Neuronal stem cell (in vitro differentiated cells): ENCODE data around the gene IGSF11.

Experiments used
- DNase-seq: peaks from one replicate; pipeline ENCODE4 v3.0.0-alpha.2; 2013; ENCODE audit warnings: low spot score
- H2AFZ ChIP-seq: one replicate; pipeline ENCODE4 v1.6.1; 2013; ENCODE audit warnings: mild to moderate bottlenecking, low read length, inconsistent platforms
- H2AK5ac ChIP-seq: 2 replicates; pipeline ENCODE4 v1.6.1; 2013; ENCODE audit warnings: low read depth, mild to moderate bottlenecking, inconsistent platforms, low read length, moderate library complexity, mixed read lengths
- H2BK120ac ChIP-seq: 2 replicates; pipeline ENCODE4 v1.6.1; 2013; ENCODE audit warnings: low read depth, mild to moderate bottlenecking, inconsistent platforms, low read length, moderate library complexity, mixed read lengths
- H2BK12ac ChIP-seq: one replicate; pipeline ENCODE4 v1.6.1; 2013; ENCODE audit warnings: low read length, inconsistent platforms
- H2BK15ac ChIP-seq: 2 replicates; pipeline ENCODE4 v1.6.1; 2013; ENCODE audit warnings: mild to moderate bottlenecking, low read length, inconsistent platforms, mixed read lengths
- H2BK5ac ChIP-seq: one replicate; pipeline ENCODE4 v1.6.1; 2013; ENCODE audit warnings: inconsistent platforms, mild to moderate bottlenecking, low read length, moderate library complexity
- H3K14ac ChIP-seq: one replicate; pipeline ENCODE4 v1.6.1; 2013; ENCODE audit warnings: low read length, inconsistent platforms
- H3K18ac ChIP-seq: 2 replicates; pipeline ENCODE4 v1.6.1; 2013; ENCODE audit warnings: low read length, inconsistent platforms
- H3K23ac ChIP-seq: 2 replicates; pipeline ENCODE4 v1.6.1; 2013; ENCODE audit warnings: low read depth, mild to moderate bottlenecking, mixed read lengths, low read length, inconsistent platforms; ENCODE audit not compliant: poor library complexity
- H3K27ac ChIP-seq: replicated peaks from 3 replicates; pipeline ENCODE4 v1.5.1; 2013; ENCODE audit warnings: low read length, inconsistent platforms
- H3K27me3 ChIP-seq, 3 experiments: 2 replicates each; pipeline ENCODE4 v1.6.1; 2013; ENCODE audit warnings: low read length in 3 of 3, mild to moderate bottlenecking in 2 of 3, inconsistent platforms in 1 of 3, low read depth in 1 of 3, mixed read lengths in 1 of 3, moderate library complexity in 1 of 3; ENCODE audit not compliant: control insufficient read depth in 3 of 3, insufficient read depth in 3 of 3
- H3K36me3 ChIP-seq, 2 donors: replicated peaks in 1 of 2; 2 replicates each; pipeline ENCODE4 v1.6.1; 2013; ENCODE audit warnings: low read length in 2 of 2; ENCODE audit not compliant: control insufficient read depth in 2 of 2, insufficient read depth in 2 of 2
- H3K4ac ChIP-seq: 2 replicates; pipeline ENCODE4 v1.6.1; 2013; ENCODE audit warnings: inconsistent platforms, mild to moderate bottlenecking, low read length, moderate library complexity
- H3K4me1 ChIP-seq, 2 donors: 1 replicate in 1 of 2; 2 replicates in 1 of 2; pipeline ENCODE4 v1.6.1; 2013; ENCODE audit warnings: low read length in 2 of 2, low read depth in 1 of 2; ENCODE audit not compliant: control insufficient read depth in 2 of 2, insufficient read depth in 1 of 2
- H3K4me2 ChIP-seq: one replicate; pipeline ENCODE4 v1.6.1; 2013; ENCODE audit warnings: mild to moderate bottlenecking, low read length, inconsistent platforms; ENCODE audit not compliant: insufficient read depth, poor library complexity, severe bottlenecking
- H3K4me3 ChIP-seq, 2 donors: 2 replicates each; pipeline ENCODE4 v1.5.1; 2013; ENCODE audit warnings: low read length in 2 of 2, mild to moderate bottlenecking in 2 of 2, inconsistent platforms in 1 of 2, moderate library complexity in 1 of 2
- H3K79me1 ChIP-seq: one replicate; pipeline ENCODE4 v1.6.1; 2013; ENCODE audit warnings: low read depth, mild to moderate bottlenecking, inconsistent platforms, low read length, moderate library complexity
- H3K9ac ChIP-seq: one replicate; pipeline ENCODE4 v1.6.1; 2013; ENCODE audit warnings: mild to moderate bottlenecking, low read depth, low read length, inconsistent platforms; ENCODE audit not compliant: poor library complexity
- H3K9me3 ChIP-seq, 2 donors: replicated peaks in 1 of 2; 2 replicates each; pipeline versions ENCODE3 to v1.6.1; 2013; ENCODE audit warnings: low read length in 2 of 2, mild to moderate bottlenecking in 2 of 2, inconsistent platforms in 1 of 2, low read depth in 1 of 2, mixed read lengths in 1 of 2, moderate library complexity in 1 of 2; ENCODE audit not compliant: control insufficient read depth in 2 of 2, insufficient read depth in 1 of 2
- H4K8ac ChIP-seq: one replicate; pipeline ENCODE4 v1.6.1; 2013; ENCODE audit warnings: low read depth, mild to moderate bottlenecking, inconsistent platforms, low read length, moderate library complexity
- H4K91ac ChIP-seq: one replicate; pipeline ENCODE4 v1.6.1; 2013; ENCODE audit warnings: low read length, low read depth, mild to moderate bottlenecking, inconsistent platforms; ENCODE audit not compliant: poor library complexity
- WGBS, 2 donors: extraction: QIAGEN DNeasy Blood & Tissue Kit; methylation state at CpG; one replicate each; pipeline ENCODE4 v1.1.7; 2013; ENCODE audit warnings: missing lambda C conversion rate in 2 of 2, mixed read lengths in 1 of 2; ENCODE audit not compliant: insufficient read length in 2 of 2, insufficient replicate concordance in 1 of 2; ENCODE audit errors: extremely low coverage in 2 of 2; 5-methylcytosine and 5-hydroxymethylcytosine counted together

Gene IGSF11

GRCh38 chr3:118927449-118927848 lies 107.2 kb downstream of the IGSF11 start:
- no peaks in the 10 kb centered on the region for H3K79me1 ChIP-seq
- no CpG with 5 or more reads among the region's 6 CpGs for WGBS, 2 donors
- H2BK5ac ChIP-seq, result no peak overlapping the region
- H3K23ac ChIP-seq, result no peak overlapping the region
- H3K4me1 ChIP-seq, result peaks cover 0 to 2% of the 10 kb centered on the region in 2 donors
- H3K18ac ChIP-seq, result no peak overlapping the region
- H3K27me3 ChIP-seq, result no peaks in the 10 kb centered on the region
- no peak overlapping the region for H4K91ac ChIP-seq
- no peak overlapping the region for H3K4me3 ChIP-seq
- H3K9me3 ChIP-seq, result no peaks in the 10 kb centered on the region
- H3K27ac ChIP-seq, result no peak overlapping the region
- H2BK12ac ChIP-seq, result no peak overlapping the region
- H3K9ac ChIP-seq, result no peak overlapping the region
- H3K36me3 ChIP-seq, result no peaks in the 10 kb centered on the region
- H2BK120ac ChIP-seq, result no peak overlapping the region
- no peak overlapping the region for H2BK15ac ChIP-seq
- no peak overlapping the region for H3K14ac ChIP-seq
- no peak for DNase-seq
- H3K4me2 ChIP-seq, result no peak overlapping the region
- H2AK5ac ChIP-seq, result no peak overlapping the region
- no peak overlapping the region for H3K4ac ChIP-seq
- no peak overlapping the region for H4K8ac ChIP-seq
- H2AFZ ChIP-seq, result no peak overlapping the region

DNA sequence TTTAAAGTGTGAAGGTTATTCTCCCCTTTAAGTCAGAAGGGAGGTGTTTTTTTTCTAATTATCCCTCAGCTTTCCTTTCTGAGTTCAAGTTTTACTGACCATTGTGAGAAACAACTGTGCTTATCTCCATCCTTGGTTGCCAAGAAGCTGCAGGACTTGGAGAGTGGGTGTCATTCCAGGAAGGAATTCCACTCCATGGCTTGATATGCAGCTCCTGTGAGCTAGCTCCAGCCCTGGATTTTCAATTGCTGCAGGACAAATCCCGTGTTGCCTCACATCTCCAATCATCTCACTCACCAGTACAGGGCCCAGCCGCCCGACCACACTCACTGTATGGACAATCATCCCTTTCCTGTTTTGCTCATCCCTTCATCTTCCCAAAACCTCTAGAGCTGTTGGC lies 122.5 kb downstream of the IGSF11 start:
- no peak overlapping the region for H3K18ac ChIP-seq
- no peak overlapping the region for H3K9ac ChIP-seq
- no peak overlapping the region for H2AK5ac ChIP-seq
- no peak overlapping the region for H3K4me3 ChIP-seq
- DNase-seq, result no peak
- no peak overlapping the region for H2BK5ac ChIP-seq
- H2BK120ac ChIP-seq, result no peak overlapping the region
- H3K36me3 ChIP-seq, result no peaks in the 10 kb centered on the region
- no peak overlapping the region for H2BK15ac ChIP-seq
- no peak overlapping the region for H4K8ac ChIP-seq
- H3K79me1 ChIP-seq, result no peaks in the 10 kb centered on the region
- H3K4me2 ChIP-seq, result no peak overlapping the region
- H3K4me1 ChIP-seq, result no peaks in the 10 kb centered on the region
- no peak overlapping the region for H2BK12ac ChIP-seq
- no peak overlapping the region for H2AFZ ChIP-seq
- WGBS, 2 donors, result no CpG with 5 or more reads among the region's 3 CpGs
- H3K27me3 ChIP-seq, result no peaks in the 10 kb centered on the region
- no peak overlapping the region for H3K4ac ChIP-seq
- H4K91ac ChIP-seq, result no peak overlapping the region
- peaks cover 0 to 1% of the 10 kb centered on the region in 2 donors for H3K9me3 ChIP-seq
- no peak overlapping the region for H3K23ac ChIP-seq
- no peak overlapping the region for H3K14ac ChIP-seq
- no peak overlapping the region for H3K27ac ChIP-seq

DNA sequence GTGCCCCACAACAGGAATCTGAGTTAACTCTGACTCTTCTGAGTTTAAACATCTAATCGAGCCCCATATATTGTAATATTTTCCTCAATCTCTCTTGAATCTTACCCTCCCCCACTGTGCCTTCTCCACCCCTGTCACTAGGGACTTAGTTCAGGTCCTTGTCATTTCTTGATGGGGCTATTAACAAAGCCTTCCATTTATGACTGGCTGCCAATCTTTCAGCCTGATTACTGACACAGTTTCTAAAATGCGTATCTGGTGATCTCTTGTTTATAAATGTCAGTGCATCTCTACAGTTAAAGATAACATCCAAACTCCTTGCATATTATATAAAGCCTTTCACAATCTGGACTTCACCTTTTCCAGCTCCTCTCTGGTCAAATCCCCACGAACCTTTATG lies 124.3 kb downstream of the IGSF11 start:
- no peak overlapping the region for H3K27ac ChIP-seq
- H3K4me2 ChIP-seq, result no peak overlapping the region
- H3K79me1 ChIP-seq, result no peaks in the 10 kb centered on the region
- no peak overlapping the region for H2BK120ac ChIP-seq
- H2AFZ ChIP-seq, result no peak overlapping the region
- H3K4me1 ChIP-seq, result no peaks in the 10 kb centered on the region
- no peak overlapping the region for H3K9ac ChIP-seq
- no peak overlapping the region for H3K14ac ChIP-seq
- H2BK15ac ChIP-seq, result no peak overlapping the region
- H3K36me3 ChIP-seq, result no peaks in the 10 kb centered on the region
- H2BK12ac ChIP-seq, result no peak overlapping the region
- H3K4me3 ChIP-seq, result no peak overlapping the region
- peaks cover 0 to 1% of the 10 kb centered on the region in 2 donors for H3K9me3 ChIP-seq
- DNase-seq, result no peak
- H2BK5ac ChIP-seq, result no peak overlapping the region
- H3K18ac ChIP-seq, result no peak overlapping the region
- no peak overlapping the region for H2AK5ac ChIP-seq
- H3K23ac ChIP-seq, result no peak overlapping the region
- no peak overlapping the region for H4K8ac ChIP-seq
- WGBS, 2 donors, result no CpG with 5 or more reads among the region's 3 CpGs
- no peaks in the 10 kb centered on the region for H3K27me3 ChIP-seq
- no peak overlapping the region for H4K91ac ChIP-seq
- H3K4ac ChIP-seq, result no peak overlapping the region

DNA sequence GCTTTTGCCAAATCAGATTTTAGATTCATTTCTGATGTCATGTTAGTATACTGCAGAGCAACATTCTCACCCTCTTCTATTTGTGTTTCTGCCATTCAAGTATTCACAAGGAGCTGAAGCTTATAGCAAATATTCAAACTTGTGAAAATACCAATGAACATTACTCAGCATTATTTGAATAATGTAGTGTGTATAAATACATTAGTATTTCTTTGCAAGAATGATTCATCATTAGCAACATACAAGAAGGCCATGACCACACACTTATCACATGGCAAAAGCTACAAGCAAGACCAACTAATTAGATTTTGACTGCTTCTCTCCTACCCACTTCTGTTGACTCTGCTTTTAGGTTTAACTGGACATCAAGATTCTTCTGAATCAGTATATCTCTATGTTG lies 124.9 kb downstream of the IGSF11 start:
- no peak overlapping the region for H3K4ac ChIP-seq
- no peak overlapping the region for H2BK12ac ChIP-seq
- no peak overlapping the region for H3K14ac ChIP-seq
- H3K18ac ChIP-seq, result no peak overlapping the region
- DNase-seq, result no peak
- no peak overlapping the region for H4K91ac ChIP-seq
- H3K9me3 ChIP-seq, result peaks cover 0 to 1% of the 10 kb centered on the region in 2 donors
- no peaks in the 10 kb centered on the region for H3K4me1 ChIP-seq
- no peak overlapping the region for H2BK5ac ChIP-seq
- no peaks in the 10 kb centered on the region for H3K36me3 ChIP-seq
- no peak overlapping the region for H2AFZ ChIP-seq
- H3K4me3 ChIP-seq, result no peak overlapping the region
- H2BK15ac ChIP-seq, result no peak overlapping the region
- H3K27ac ChIP-seq, result no peak overlapping the region
- no peak overlapping the region for H3K4me2 ChIP-seq
- no peak overlapping the region for H3K23ac ChIP-seq
- no peak overlapping the region for H3K9ac ChIP-seq
- H2BK120ac ChIP-seq, result no peak overlapping the region
- no peak overlapping the region for H2AK5ac ChIP-seq
- H3K27me3 ChIP-seq, result no peaks in the 10 kb centered on the region
- H3K79me1 ChIP-seq, result no peaks in the 10 kb centered on the region
- no peak overlapping the region for H4K8ac ChIP-seq
